Measurements from ENCODE around the gene NPHP4. TPM values are rescaled to one million over a fixed set of nuclear protein-coding genes. Genes with fewer than 3 reads are reported as not detected.

Gene NPHP4
- polyA plus RNA-seq, 4 donors, result 1.4 to 10.0 (median 2.8) TPM

DNA sequence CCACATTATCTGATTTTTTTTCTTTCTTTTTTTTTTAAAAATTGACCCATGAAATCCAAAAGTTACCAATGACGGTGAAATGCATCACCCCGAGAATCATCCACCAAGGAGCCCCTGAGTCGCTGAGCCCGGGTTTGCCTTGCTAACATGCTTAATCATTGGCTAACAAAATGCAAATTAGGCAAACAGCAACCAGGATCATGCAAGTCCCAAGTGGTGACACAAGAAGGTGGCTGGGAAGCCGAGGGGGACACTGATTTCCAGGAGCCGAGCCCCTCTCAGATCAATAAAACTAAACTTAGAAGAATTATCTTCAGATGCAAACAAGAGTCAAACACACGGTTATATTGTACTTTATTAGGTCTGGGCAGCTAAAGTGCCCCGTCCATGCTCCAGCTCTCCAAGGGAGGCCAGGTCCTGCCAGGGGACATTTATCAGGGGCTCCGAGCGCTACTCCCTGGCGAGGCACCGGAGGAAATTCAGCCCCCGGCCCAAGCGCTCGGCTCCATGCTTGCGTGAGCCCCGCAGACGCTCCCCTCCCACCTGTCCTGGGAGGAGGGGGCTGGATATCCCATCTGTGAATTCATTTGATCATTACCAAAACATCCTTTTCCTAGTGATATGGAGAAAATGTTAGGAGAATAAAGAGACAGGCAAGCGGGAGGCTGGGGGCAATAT, 154.1 kb downstream of the NPHP4 start:
- Histone ChIP-seq H3K27ac (ENCODE audit: low read depth in 1 of 3, low read length in 2 of 3) (no peak overlapping the region), H3K9me3 (ENCODE audit: control insufficient read depth in 2 of 2, insufficient read depth in 1 of 2, low read depth in 1 of 2, low read length in 1 of 2) (no peaks in the 10 kb centered on the region), H3K4me3 (ENCODE audit: low read depth in 1 of 3, low read length in 3 of 3) (no peak overlapping the region), H3K4me1 (ENCODE audit: control insufficient read depth in 3 of 3, insufficient read depth in 2 of 3, low read depth in 1 of 3, low read length in 2 of 3) (no peaks in the 10 kb centered on the region), H3K27me3 (ENCODE audit: control insufficient read depth in 3 of 3, insufficient read depth in 3 of 3, low read length in 3 of 3) (peaks cover 0 to 2% (median 0%) of the 10 kb centered on the region in 3 donors), H3K36me3 (ENCODE audit: control insufficient read depth in 3 of 3, insufficient read depth in 2 of 3, low read depth in 1 of 3, low read length in 3 of 3) (no peaks in the 10 kb centered on the region)
- WGBS, 3 donors, result 61 to 68% (median 66%) methylated on average over 19 of the region's 19 CpGs
- no peak for FAIRE-seq
- DNase-seq, result no peak

DNA sequence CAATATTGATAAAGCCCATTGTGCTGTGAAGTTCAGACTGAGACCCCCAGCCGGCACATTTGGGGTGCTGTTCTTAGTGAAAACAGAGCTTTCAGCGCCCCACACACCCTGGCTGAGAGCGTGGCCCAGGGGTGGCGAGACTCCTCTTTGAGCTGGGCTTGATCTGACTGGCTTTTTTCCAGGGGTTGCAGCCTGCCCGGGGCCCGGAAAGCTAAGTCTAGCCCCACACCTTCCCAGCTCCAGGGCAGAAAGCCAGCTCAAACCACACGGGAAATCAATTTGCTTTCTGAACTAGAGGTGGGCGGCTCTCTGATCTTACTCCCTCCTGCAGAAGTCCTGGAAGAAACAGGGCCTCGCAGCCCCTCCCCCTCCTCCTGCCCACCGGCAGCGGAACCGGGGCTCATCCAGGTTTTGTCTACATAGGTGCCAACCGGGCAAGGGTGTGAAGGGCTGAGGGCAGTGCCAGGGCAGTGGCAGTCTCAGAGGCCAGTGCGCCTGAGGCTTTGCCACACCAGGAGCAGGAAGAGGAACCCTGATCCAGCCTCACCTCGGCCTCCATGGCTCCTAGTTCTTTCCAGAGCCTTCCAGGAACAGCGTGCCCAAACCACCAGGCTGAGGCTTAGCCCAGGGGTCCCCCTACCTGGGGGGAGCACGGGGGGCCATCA, 155.3 kb downstream of the NPHP4 start:
- WGBS, 3 donors, result 38 to 49% (median 49%) methylated on average over 17 of the region's 17 CpGs
- no peak overlapping the region for H3K27ac ChIP-seq (ENCODE audit: low read depth in 1 of 3, low read length in 2 of 3)
- H3K27me3 ChIP-seq (ENCODE audit: control insufficient read depth in 3 of 3, insufficient read depth in 3 of 3, low read length in 3 of 3), result peaks cover 0 to 2% (median 0%) of the 10 kb centered on the region in 3 donors
- DNase-seq (no peak), FAIRE-seq (no peak)
- no peak overlapping the region for H3K4me3 ChIP-seq (ENCODE audit: low read depth in 1 of 3, low read length in 3 of 3)
- H3K9me3 ChIP-seq (ENCODE audit: control insufficient read depth in 2 of 2, insufficient read depth in 1 of 2, low read depth in 1 of 2, low read length in 1 of 2), result no peaks in the 10 kb centered on the region
- no peaks in the 10 kb centered on the region for H3K36me3 ChIP-seq (ENCODE audit: control insufficient read depth in 3 of 3, insufficient read depth in 2 of 3, low read depth in 1 of 3, low read length in 3 of 3)
- no peaks in the 10 kb centered on the region for H3K4me1 ChIP-seq (ENCODE audit: control insufficient read depth in 3 of 3, insufficient read depth in 2 of 3, low read depth in 1 of 3, low read length in 2 of 3)

DNA sequence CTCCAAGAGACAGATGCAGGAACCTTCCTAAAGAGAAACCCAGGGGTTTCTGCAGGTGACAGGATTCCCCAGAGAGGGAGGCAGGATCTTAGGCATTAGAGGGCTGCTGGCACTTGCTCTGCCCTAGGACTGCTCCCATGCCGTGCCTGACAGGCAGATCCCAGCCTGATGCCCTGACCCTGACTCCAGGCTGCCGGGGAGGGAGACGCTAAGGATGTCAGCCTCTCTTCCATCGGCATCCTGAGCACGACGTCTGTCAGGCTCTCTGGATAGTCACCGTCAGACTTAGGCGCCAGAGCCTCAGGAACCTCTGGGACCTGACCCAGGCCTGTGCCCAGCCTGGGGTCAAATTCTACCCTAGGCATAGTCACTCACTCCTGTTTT, 157.1 kb downstream of the NPHP4 start:
- DNase-seq (no peak), FAIRE-seq (no peak)
- 68 to 75% (median 72%) methylated on average over 8 of the region's 8 CpGs for WGBS, 3 donors

GRCh38 chr1:5834477-5835178, 157.6 kb downstream of the NPHP4 start:
- Histone ChIP-seq H3K36me3 (ENCODE audit: control insufficient read depth in 3 of 3, insufficient read depth in 2 of 3, low read depth in 1 of 3, low read length in 3 of 3) (no peaks in the 10 kb centered on the region), H3K4me1 (ENCODE audit: control insufficient read depth in 3 of 3, insufficient read depth in 2 of 3, low read depth in 1 of 3, low read length in 2 of 3) (no peaks in the 10 kb centered on the region), H3K4me3 (ENCODE audit: low read depth in 1 of 3, low read length in 3 of 3) (no peak overlapping the region), H3K27me3 (ENCODE audit: control insufficient read depth in 3 of 3, insufficient read depth in 3 of 3, low read length in 3 of 3) (no peaks in the 10 kb centered on the region), H3K27ac (ENCODE audit: low read depth in 1 of 3, low read length in 2 of 3) (no peak overlapping the region), H3K9me3 (ENCODE audit: control insufficient read depth in 2 of 2, insufficient read depth in 1 of 2, low read depth in 1 of 2, low read length in 1 of 2) (no peaks in the 10 kb centered on the region)
- FAIRE-seq, result no peak
- WGBS, 3 donors, result 76 to 80% (median 77%) methylated on average over 31 to 32 of the region's 32 CpGs
- no peak for DNase-seq

More for the DNA sequence above, 157.1 kb downstream of the NPHP4 start:
- Histone ChIP-seq H3K27ac (ENCODE audit: low read depth in 1 of 3, low read length in 2 of 3) (no peak overlapping the region), H3K4me3 (ENCODE audit: low read depth in 1 of 3, low read length in 3 of 3) (no peak overlapping the region), H3K4me1 (ENCODE audit: control insufficient read depth in 3 of 3, insufficient read depth in 2 of 3, low read depth in 1 of 3, low read length in 2 of 3) (no peaks in the 10 kb centered on the region), H3K27me3 (ENCODE audit: control insufficient read depth in 3 of 3, insufficient read depth in 3 of 3, low read length in 3 of 3) (no peaks in the 10 kb centered on the region), H3K9me3 (ENCODE audit: control insufficient read depth in 2 of 2, insufficient read depth in 1 of 2, low read depth in 1 of 2, low read length in 1 of 2) (no peaks in the 10 kb centered on the region), H3K36me3 (ENCODE audit: control insufficient read depth in 3 of 3, insufficient read depth in 2 of 3, low read depth in 1 of 3, low read length in 3 of 3) (no peaks in the 10 kb centered on the region)

GRCh38 chr1:5833911-5834310, 158.3 kb downstream of the NPHP4 start:
- no peak overlapping the region for H3K27ac ChIP-seq (ENCODE audit: low read depth in 1 of 3, low read length in 2 of 3)
- H3K9me3 ChIP-seq (ENCODE audit: control insufficient read depth in 2 of 2, insufficient read depth in 1 of 2, low read depth in 1 of 2, low read length in 1 of 2), result no peaks in the 10 kb centered on the region
- no peak overlapping the region for H3K4me3 ChIP-seq (ENCODE audit: low read depth in 1 of 3, low read length in 3 of 3)
- 70 to 84% (median 78%) methylated on average over 14 of the region's 14 CpGs for WGBS, 3 donors
- no peaks in the 10 kb centered on the region for H3K27me3 ChIP-seq (ENCODE audit: control insufficient read depth in 3 of 3, insufficient read depth in 3 of 3, low read length in 3 of 3)
- H3K36me3 ChIP-seq (ENCODE audit: control insufficient read depth in 3 of 3, insufficient read depth in 2 of 3, low read depth in 1 of 3, low read length in 3 of 3), result no peaks in the 10 kb centered on the region
- no peaks in the 10 kb centered on the region for H3K4me1 ChIP-seq (ENCODE audit: control insufficient read depth in 3 of 3, insufficient read depth in 2 of 3, low read depth in 1 of 3, low read length in 2 of 3)
- DNase-seq (no peak), FAIRE-seq (no peak)

GRCh38 chr1:5832916-5833895, 159.0 kb downstream of the NPHP4 start:
- H3K9me3 ChIP-seq (ENCODE audit: control insufficient read depth in 2 of 2, insufficient read depth in 1 of 2, low read depth in 1 of 2, low read length in 1 of 2), result no peaks in the 10 kb centered on the region
- no peak overlapping the region for H3K27ac ChIP-seq (ENCODE audit: low read depth in 1 of 3, low read length in 2 of 3)
- no peaks in the 10 kb centered on the region for H3K36me3 ChIP-seq (ENCODE audit: control insufficient read depth in 3 of 3, insufficient read depth in 2 of 3, low read depth in 1 of 3, low read length in 3 of 3)
- no peaks in the 10 kb centered on the region for H3K4me1 ChIP-seq (ENCODE audit: control insufficient read depth in 3 of 3, insufficient read depth in 2 of 3, low read depth in 1 of 3, low read length in 2 of 3)
- no peak for FAIRE-seq
- no peak overlapping the region for H3K4me3 ChIP-seq (ENCODE audit: low read depth in 1 of 3, low read length in 3 of 3)
- WGBS, 3 donors, result 76 to 81% (median 78%) methylated on average over 38 to 40 of the region's 40 CpGs
- DNase-seq, result no peak
- H3K27me3 ChIP-seq (ENCODE audit: control insufficient read depth in 3 of 3, insufficient read depth in 3 of 3, low read length in 3 of 3), result no peaks in the 10 kb centered on the region

DNA sequence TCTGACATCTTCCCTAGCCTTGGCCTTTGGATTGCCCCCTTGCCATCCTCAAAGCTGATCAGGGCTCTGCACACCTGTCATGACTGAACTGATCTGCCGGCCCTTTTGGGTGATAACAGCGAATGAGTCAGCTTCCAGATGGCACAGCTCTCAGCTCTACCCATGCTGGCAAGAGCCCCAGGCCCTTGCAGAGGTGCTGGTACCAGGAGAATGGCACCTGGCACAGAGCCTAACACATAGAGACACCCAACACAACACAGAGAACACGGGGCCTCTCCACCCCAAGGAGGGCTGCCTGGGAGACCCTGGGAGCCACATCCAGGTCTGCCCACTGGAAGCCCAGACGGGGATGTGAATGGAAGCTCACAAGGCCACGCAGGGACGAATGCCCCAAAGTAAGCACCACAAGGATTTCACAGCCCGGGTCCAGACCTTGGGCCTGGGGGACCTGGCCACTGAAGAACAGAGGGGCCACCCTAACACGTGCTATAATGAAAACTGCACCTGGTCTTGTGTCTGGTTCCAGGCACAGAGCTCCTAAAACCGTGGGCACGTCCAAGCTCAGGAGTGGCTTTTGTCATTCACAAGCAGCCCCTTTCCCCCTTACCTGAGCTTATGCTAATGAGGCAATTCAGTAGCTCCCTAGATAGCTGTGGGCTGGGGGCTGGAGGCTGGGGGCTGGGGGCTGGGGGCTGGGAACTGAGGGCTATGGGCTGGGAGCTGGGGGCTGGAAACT, 160.5 kb downstream of the NPHP4 start:
- no peak overlapping the region for H3K4me3 ChIP-seq (ENCODE audit: low read depth in 1 of 3, low read length in 3 of 3)
- H3K27me3 ChIP-seq (ENCODE audit: control insufficient read depth in 3 of 3, insufficient read depth in 3 of 3, low read length in 3 of 3), result peaks cover 0 to under 1% (median 0%) of the 10 kb centered on the region in 3 donors
- no peak for FAIRE-seq
- H3K9me3 ChIP-seq (ENCODE audit: control insufficient read depth in 2 of 2, insufficient read depth in 1 of 2, low read depth in 1 of 2, low read length in 1 of 2), result no peaks in the 10 kb centered on the region
- 29 to 33% (median 30%) methylated on average over 10 of the region's 10 CpGs for WGBS, 3 donors
- H3K36me3 ChIP-seq (ENCODE audit: control insufficient read depth in 3 of 3, insufficient read depth in 2 of 3, low read depth in 1 of 3, low read length in 3 of 3), result no peaks in the 10 kb centered on the region
- no peak overlapping the region for H3K27ac ChIP-seq (ENCODE audit: low read depth in 1 of 3, low read length in 2 of 3)
- no peak for DNase-seq
- H3K4me1 ChIP-seq (ENCODE audit: control insufficient read depth in 3 of 3, insufficient read depth in 2 of 3, low read depth in 1 of 3, low read length in 2 of 3), result no peaks in the 10 kb centered on the region

All from small intestine (tissue), 7 donors.